Vagina (tissue), 1 donor: ENCODE measurements around the gene ZNF534. TPM values are rescaled to one million over a fixed set of nuclear protein-coding genes. Genes with fewer than 3 reads are reported as not detected.

ENCODE experiments used
- small RNA-seq: library from RNA; depleted of rRNA; stranded (forward); fragments of <200 nt; gene quantifications from one replicate; pipeline ENCODE3, GENCODE V24; 2016
- total RNA-seq: library from RNA; depleted of rRNA; stranded (reverse); fragments of >200 nt; gene quantifications from one replicate; pipeline ENCODE4 v1.2.3, GENCODE V29; 2016

Gene ZNF534
- total RNA-seq, 1 donor from 2014 or later = not detected

Small RNAs within 50 kb of the gene (small RNA-seq; reads per million reads assigned to genes)
- gene AC010332.1 = not detected

Other genes starting within 250 kb of the ZNF534 start
- 163 TPM for gene PPP2R1A, start 239.1 kb upstream of the ZNF534 start, total RNA-seq
- 5.6 TPM for gene ZNF766, start 159.6 kb upstream of the ZNF534 start, total RNA-seq
- 9.1 TPM for gene ZNF480, start 132.0 kb upstream of the ZNF534 start, total RNA-seq
- gene ZNF610, start 92.9 kb upstream of the ZNF534 start, total RNA-seq = 0.98 TPM
- 15.2 TPM for gene ZNF880, start 59.2 kb upstream of the ZNF534 start, total RNA-seq
- 11.0 TPM for gene ZNF528, start 31.3 kb upstream of the ZNF534 start, total RNA-seq
- gene ZNF578, start 24.4 kb downstream of the ZNF534 start, total RNA-seq = 2.5 TPM
- 14.7 TPM for gene ZNF808, start 98.5 kb downstream of the ZNF534 start, total RNA-seq
- gene ZNF701, start 141.1 kb downstream of the ZNF534 start, total RNA-seq = 15.7 TPM
- gene ZNF83, start 209.2 kb downstream of the ZNF534 start, total RNA-seq = 78.6 TPM